Liver (tissue), 3 donors: ENCODE measurements around the gene SPRYD3.

Experiments used
- EGR1 ChIP-seq, 2 donors: IDR thresholded peaks; 2 replicates each; pipeline ENCODE4 v1.6.1; 2016 to 2018; ENCODE audit warnings: antibody characterized with exemption in 2 of 2, low read depth in 2 of 2
- HNF4G ChIP-seq: IDR thresholded peaks from 2 replicates; pipeline ENCODE4 v1.6.1; 2016; ENCODE audit warnings: antibody characterized with exemption
- MAX ChIP-seq: IDR thresholded peaks from 2 replicates; pipeline ENCODE4 v1.6.1; 2016; ENCODE audit warnings: antibody characterized with exemption
- RAD21 ChIP-seq, 2 donors: IDR thresholded peaks; 2 replicates each; pipeline ENCODE4 v1.6.1; 2016; ENCODE audit warnings: antibody characterized with exemption in 2 of 2, mild to moderate bottlenecking in 2 of 2
- SP1 ChIP-seq: IDR thresholded peaks from 2 replicates; pipeline ENCODE4 v1.6.1; 2018; ENCODE audit warnings: antibody characterized with exemption, mild to moderate bottlenecking
- YY1 ChIP-seq: IDR thresholded peaks from 2 replicates; pipeline ENCODE4 v1.6.1; 2016; ENCODE audit warnings: antibody characterized with exemption, mild to moderate bottlenecking
- TF ChIP-seq, protein P1 (sequence below): fragments of 150-350 bp; IDR thresholded peaks from 2 replicates; pipeline ENCODE4 v1.5.1; 2017; ENCODE audit warnings: improper control_type of control experiment, low read depth, low read length; ENCODE audit not compliant: missing input control
- TF ChIP-seq, protein P2 (sequence below): IDR thresholded peaks from 2 replicates; pipeline ENCODE4 v1.6.1; 2016; ENCODE audit warnings: antibody characterized with exemption
- donor health status: healthy.
- donor health status: healthy.

DNA sequence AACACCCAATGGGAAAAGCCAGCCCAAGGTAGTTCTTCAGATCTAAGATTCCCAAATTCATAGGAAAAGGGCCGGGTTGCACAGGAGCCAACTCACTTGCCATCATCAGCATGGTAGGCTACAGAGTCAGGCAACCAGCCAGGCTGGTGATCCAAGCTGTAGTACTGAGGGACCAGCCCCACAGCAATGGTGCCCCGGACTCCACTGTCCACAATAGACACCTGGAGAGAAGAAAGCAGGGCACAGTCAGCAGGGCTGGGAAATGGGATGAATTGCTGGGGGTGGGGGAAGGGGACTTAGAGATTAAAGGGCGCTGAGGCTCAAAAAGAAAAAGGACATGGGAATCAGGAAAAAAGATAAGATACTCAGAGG is 4.2 kb downstream of the SPRYD3 start:
- TF ChIP-seq RAD21 (IDR thresholded peaks at IDR 0.05): no peak
- TF ChIP-seq, protein P1, sequence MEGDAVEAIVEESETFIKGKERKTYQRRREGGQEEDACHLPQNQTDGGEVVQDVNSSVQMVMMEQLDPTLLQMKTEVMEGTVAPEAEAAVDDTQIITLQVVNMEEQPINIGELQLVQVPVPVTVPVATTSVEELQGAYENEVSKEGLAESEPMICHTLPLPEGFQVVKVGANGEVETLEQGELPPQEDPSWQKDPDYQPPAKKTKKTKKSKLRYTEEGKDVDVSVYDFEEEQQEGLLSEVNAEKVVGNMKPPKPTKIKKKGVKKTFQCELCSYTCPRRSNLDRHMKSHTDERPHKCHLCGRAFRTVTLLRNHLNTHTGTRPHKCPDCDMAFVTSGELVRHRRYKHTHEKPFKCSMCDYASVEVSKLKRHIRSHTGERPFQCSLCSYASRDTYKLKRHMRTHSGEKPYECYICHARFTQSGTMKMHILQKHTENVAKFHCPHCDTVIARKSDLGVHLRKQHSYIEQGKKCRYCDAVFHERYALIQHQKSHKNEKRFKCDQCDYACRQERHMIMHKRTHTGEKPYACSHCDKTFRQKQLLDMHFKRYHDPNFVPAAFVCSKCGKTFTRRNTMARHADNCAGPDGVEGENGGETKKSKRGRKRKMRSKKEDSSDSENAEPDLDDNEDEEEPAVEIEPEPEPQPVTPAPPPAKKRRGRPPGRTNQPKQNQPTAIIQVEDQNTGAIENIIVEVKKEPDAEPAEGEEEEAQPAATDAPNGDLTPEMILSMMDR: no peak
- no peak for TF ChIP-seq MAX
- no peak for TF ChIP-seq YY1
- no peak for TF ChIP-seq EGR1 (IDR thresholded peaks at IDR 0.05; ENCODE audit: low read depth in 2 of 2)
- no peak for TF ChIP-seq SP1
- TF ChIP-seq HNF4G: no peak
- TF ChIP-seq, protein P2, sequence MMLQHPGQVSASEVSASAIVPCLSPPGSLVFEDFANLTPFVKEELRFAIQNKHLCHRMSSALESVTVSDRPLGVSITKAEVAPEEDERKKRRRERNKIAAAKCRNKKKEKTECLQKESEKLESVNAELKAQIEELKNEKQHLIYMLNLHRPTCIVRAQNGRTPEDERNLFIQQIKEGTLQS: no peak
